Neuronal stem cell (in vitro differentiated cells): ENCODE results near the gene LAMC3.
A peak's percentile ranks its signal among the peaks of the same experiment; 100 is the strongest.

ENCODE experiments used
- DNase-seq: peaks from one replicate; pipeline ENCODE4 v3.0.0-alpha.2; 2013; ENCODE audit warnings: low spot score
- H2AFZ ChIP-seq: one replicate; pipeline ENCODE4 v1.6.1; 2013; ENCODE audit warnings: mild to moderate bottlenecking, low read length, inconsistent platforms
- H2AK5ac ChIP-seq: 2 replicates; pipeline ENCODE4 v1.6.1; 2013; ENCODE audit warnings: low read depth, mild to moderate bottlenecking, inconsistent platforms, low read length, moderate library complexity, mixed read lengths
- H2BK120ac ChIP-seq: 2 replicates; pipeline ENCODE4 v1.6.1; 2013; ENCODE audit warnings: low read depth, mild to moderate bottlenecking, inconsistent platforms, low read length, moderate library complexity, mixed read lengths
- H2BK12ac ChIP-seq: one replicate; pipeline ENCODE4 v1.6.1; 2013; ENCODE audit warnings: low read length, inconsistent platforms
- H2BK15ac ChIP-seq: 2 replicates; pipeline ENCODE4 v1.6.1; 2013; ENCODE audit warnings: mild to moderate bottlenecking, low read length, inconsistent platforms, mixed read lengths
- H2BK5ac ChIP-seq: one replicate; pipeline ENCODE4 v1.6.1; 2013; ENCODE audit warnings: inconsistent platforms, mild to moderate bottlenecking, low read length, moderate library complexity
- H3K14ac ChIP-seq: one replicate; pipeline ENCODE4 v1.6.1; 2013; ENCODE audit warnings: low read length, inconsistent platforms
- H3K18ac ChIP-seq: 2 replicates; pipeline ENCODE4 v1.6.1; 2013; ENCODE audit warnings: low read length, inconsistent platforms
- H3K23ac ChIP-seq: 2 replicates; pipeline ENCODE4 v1.6.1; 2013; ENCODE audit warnings: low read depth, mild to moderate bottlenecking, mixed read lengths, low read length, inconsistent platforms; ENCODE audit not compliant: poor library complexity
- H3K27ac ChIP-seq: replicated peaks from 3 replicates; pipeline ENCODE4 v1.5.1; 2013; ENCODE audit warnings: low read length, inconsistent platforms
- H3K27me3 ChIP-seq, 3 experiments: 2 replicates each; pipeline ENCODE4 v1.6.1; 2013; ENCODE audit warnings: low read length in 3 of 3, mild to moderate bottlenecking in 2 of 3, inconsistent platforms in 1 of 3, low read depth in 1 of 3, mixed read lengths in 1 of 3, moderate library complexity in 1 of 3; ENCODE audit not compliant: control insufficient read depth in 3 of 3, insufficient read depth in 3 of 3
- H3K36me3 ChIP-seq, 2 donors: replicated peaks in 1 of 2; 2 replicates each; pipeline ENCODE4 v1.6.1; 2013; ENCODE audit warnings: low read length in 2 of 2; ENCODE audit not compliant: control insufficient read depth in 2 of 2, insufficient read depth in 2 of 2
- H3K4ac ChIP-seq: 2 replicates; pipeline ENCODE4 v1.6.1; 2013; ENCODE audit warnings: inconsistent platforms, mild to moderate bottlenecking, low read length, moderate library complexity
- H3K4me1 ChIP-seq, 2 donors: 1 replicate in 1 of 2; 2 replicates in 1 of 2; pipeline ENCODE4 v1.6.1; 2013; ENCODE audit warnings: low read length in 2 of 2, low read depth in 1 of 2; ENCODE audit not compliant: control insufficient read depth in 2 of 2, insufficient read depth in 1 of 2
- H3K4me2 ChIP-seq: one replicate; pipeline ENCODE4 v1.6.1; 2013; ENCODE audit warnings: mild to moderate bottlenecking, low read length, inconsistent platforms; ENCODE audit not compliant: insufficient read depth, poor library complexity, severe bottlenecking
- H3K4me3 ChIP-seq, 2 donors: 2 replicates each; pipeline ENCODE4 v1.5.1; 2013; ENCODE audit warnings: low read length in 2 of 2, mild to moderate bottlenecking in 2 of 2, inconsistent platforms in 1 of 2, moderate library complexity in 1 of 2
- H3K79me1 ChIP-seq: one replicate; pipeline ENCODE4 v1.6.1; 2013; ENCODE audit warnings: low read depth, mild to moderate bottlenecking, inconsistent platforms, low read length, moderate library complexity
- H3K9ac ChIP-seq: one replicate; pipeline ENCODE4 v1.6.1; 2013; ENCODE audit warnings: mild to moderate bottlenecking, low read depth, low read length, inconsistent platforms; ENCODE audit not compliant: poor library complexity
- H3K9me3 ChIP-seq, 2 donors: replicated peaks in 1 of 2; 2 replicates each; pipeline versions ENCODE3 to v1.6.1; 2013; ENCODE audit warnings: low read length in 2 of 2, mild to moderate bottlenecking in 2 of 2, inconsistent platforms in 1 of 2, low read depth in 1 of 2, mixed read lengths in 1 of 2, moderate library complexity in 1 of 2; ENCODE audit not compliant: control insufficient read depth in 2 of 2, insufficient read depth in 1 of 2
- H4K8ac ChIP-seq: one replicate; pipeline ENCODE4 v1.6.1; 2013; ENCODE audit warnings: low read depth, mild to moderate bottlenecking, inconsistent platforms, low read length, moderate library complexity
- H4K91ac ChIP-seq: one replicate; pipeline ENCODE4 v1.6.1; 2013; ENCODE audit warnings: low read length, low read depth, mild to moderate bottlenecking, inconsistent platforms; ENCODE audit not compliant: poor library complexity
- WGBS, 2 donors: extraction: QIAGEN DNeasy Blood & Tissue Kit; methylation state at CpG; one replicate each; pipeline ENCODE4 v1.1.7; 2013; ENCODE audit warnings: missing lambda C conversion rate in 2 of 2, mixed read lengths in 1 of 2; ENCODE audit not compliant: insufficient read length in 2 of 2, insufficient replicate concordance in 1 of 2; ENCODE audit errors: extremely low coverage in 2 of 2; 5-methylcytosine and 5-hydroxymethylcytosine counted together

LAMC3 gene

GRCh38 chr9:131001021-131001420, 8.0 kb upstream of the LAMC3 start:
- no CpG with 5 or more reads among the region's 3 CpGs for WGBS, 2 donors

GRCh38 chr9:131001990-131002389, 7.0 kb upstream of the LAMC3 start:
- no peak overlapping the region for H4K91ac ChIP-seq
- no peak overlapping the region for H3K9ac ChIP-seq
- no peak overlapping the region for H2BK5ac ChIP-seq
- no peaks in the 10 kb centered on the region for H3K36me3 ChIP-seq
- WGBS, 2 donors: no CpG with 5 or more reads among the region's 7 CpGs
- H3K4ac ChIP-seq: no peak overlapping the region
- H3K18ac ChIP-seq: no peak overlapping the region
- no peak overlapping the region for H3K4me2 ChIP-seq
- no peak for DNase-seq
- no peak overlapping the region for H2AFZ ChIP-seq
- H2BK12ac ChIP-seq: no peak overlapping the region
- no peak overlapping the region for H3K14ac ChIP-seq
- no peak overlapping the region for H4K8ac ChIP-seq
- no peak overlapping the region for H2BK15ac ChIP-seq
- H3K4me3 ChIP-seq: no peak overlapping the region
- peaks cover 0 to 19% (median 7%) of the 10 kb centered on the region in 3 experiments for H3K27me3 ChIP-seq
- H2AK5ac ChIP-seq: no peak overlapping the region
- no peak overlapping the region for H3K27ac ChIP-seq
- no peak overlapping the region for H3K23ac ChIP-seq
- no peaks in the 10 kb centered on the region for H3K79me1 ChIP-seq
- no peak overlapping the region for H2BK120ac ChIP-seq
- H3K9me3 ChIP-seq: peaks cover 2 to 4% of the 10 kb centered on the region in 2 donors
- peaks cover 0 to 2% of the 10 kb centered on the region in 2 donors for H3K4me1 ChIP-seq

More at GRCh38 chr9:131001021-131001420, 8.0 kb upstream of the LAMC3 start:
- peaks cover 2 to 4% of the 10 kb centered on the region in 2 donors for H3K9me3 ChIP-seq
- no peak overlapping the region for H4K91ac ChIP-seq
- no peak overlapping the region for H3K14ac ChIP-seq
- DNase-seq: no peak
- no peak overlapping the region for H3K18ac ChIP-seq
- H3K4me2 ChIP-seq: no peak overlapping the region
- no peak overlapping the region for H2AK5ac ChIP-seq
- H3K4ac ChIP-seq: no peak overlapping the region
- no peak overlapping the region for H3K27ac ChIP-seq
- peaks cover 2 to 4% of the 10 kb centered on the region in 2 donors for H3K4me1 ChIP-seq
- H4K8ac ChIP-seq: no peak overlapping the region
- H3K9ac ChIP-seq: no peak overlapping the region
- H3K23ac ChIP-seq: peak overlapping the region; percentile 14
- peak overlapping the region in 1 of 2 donors; percentile 57 for H3K4me3 ChIP-seq
- no peak overlapping the region for H2BK5ac ChIP-seq
- no peaks in the 10 kb centered on the region for H3K79me1 ChIP-seq
- H2BK15ac ChIP-seq: no peak overlapping the region
- peaks cover 0 to 19% (median 7%) of the 10 kb centered on the region in 3 experiments for H3K27me3 ChIP-seq
- H3K36me3 ChIP-seq: no peaks in the 10 kb centered on the region
- H2BK120ac ChIP-seq: no peak overlapping the region
- no peak overlapping the region for H2BK12ac ChIP-seq
- H2AFZ ChIP-seq: no peak overlapping the region

DNA sequence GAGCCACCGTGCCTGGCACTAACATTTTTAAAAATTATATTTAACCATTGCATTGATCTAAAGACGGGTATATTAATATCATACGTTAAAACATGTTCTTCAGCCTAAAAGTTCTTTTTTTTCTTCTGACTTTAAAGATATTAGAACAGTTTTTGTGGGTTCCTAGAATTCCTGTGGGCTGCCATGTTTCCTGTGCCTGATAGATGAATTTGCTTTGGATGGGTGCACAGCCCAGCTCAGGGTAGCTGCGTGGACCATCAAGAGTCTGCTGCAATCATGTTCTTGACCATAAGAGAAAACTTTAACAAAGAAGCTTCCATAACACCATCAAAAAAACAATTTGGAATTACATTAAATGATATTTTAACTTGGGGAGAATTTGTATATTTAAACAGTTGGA, 2.4 kb upstream of the LAMC3 start:
- DNase-seq: no peak
- Histone ChIP-seq H2BK5ac (no peak overlapping the region), H4K91ac (no peak overlapping the region), H4K8ac (no peak overlapping the region), H2BK12ac (no peak overlapping the region), H3K14ac (no peak overlapping the region), H3K4me1 (peaks cover 0 to 4% of the 10 kb centered on the region in 2 donors), H3K18ac (no peak overlapping the region), H2AFZ (no peak overlapping the region), H3K9ac (no peak overlapping the region), H3K36me3 (no peaks in the 10 kb centered on the region), H3K4me3 (no peak overlapping the region), H3K4me2 (no peak overlapping the region), H3K27ac (no peak overlapping the region), H3K79me1 (no peaks in the 10 kb centered on the region), H2BK120ac (no peak overlapping the region), H3K9me3 (peaks cover 4% of the 10 kb centered on the region in 2 donors), H3K23ac (no peak overlapping the region), H3K4ac (no peak overlapping the region), H3K27me3 (peaks cover 10 to 41% (median 26%) of the 10 kb centered on the region in 3 experiments), H2AK5ac (no peak overlapping the region), H2BK15ac (no peak overlapping the region)
- no CpG with 5 or more reads among the region's 4 CpGs for WGBS, 2 donors

GRCh38 chr9:131008086-131008485, 888 bp upstream of the LAMC3 start:
- H3K4me3 ChIP-seq: no peak overlapping the region
- no peak overlapping the region for H2AFZ ChIP-seq
- H2BK15ac ChIP-seq: no peak overlapping the region
- H3K27me3 ChIP-seq: peaks cover 10 to 38% (median 26%) of the 10 kb centered on the region in 3 experiments
- no peak overlapping the region for H3K4ac ChIP-seq
- peaks cover 12 to 16% of the 10 kb centered on the region in 2 donors for H3K4me1 ChIP-seq
- no peak overlapping the region for H3K27ac ChIP-seq
- no peak for DNase-seq
- H3K14ac ChIP-seq: no peak overlapping the region
- no peaks in the 10 kb centered on the region for H3K79me1 ChIP-seq
- H2BK12ac ChIP-seq: no peak overlapping the region
- H2AK5ac ChIP-seq: no peak overlapping the region
- H4K8ac ChIP-seq: no peak overlapping the region
- no peak overlapping the region for H2BK120ac ChIP-seq
- no CpG with 5 or more reads among the region's 11 CpGs for WGBS, 2 donors
- no peak overlapping the region for H2BK5ac ChIP-seq
- H3K36me3 ChIP-seq: no peaks in the 10 kb centered on the region
- no peak overlapping the region for H4K91ac ChIP-seq
- no peak overlapping the region for H3K23ac ChIP-seq
- no peak overlapping the region for H3K9ac ChIP-seq
- H3K18ac ChIP-seq: no peak overlapping the region
- peaks cover 4% of the 10 kb centered on the region in 2 donors for H3K9me3 ChIP-seq
- no peak overlapping the region for H3K4me2 ChIP-seq
